Astrocyte of the spinal cord (primary cell): ENCODE results near the gene STT3B.

Experiments used
- DNase-seq: peaks from one replicate; pipeline ENCODE4 v3.0.0; 2011; ENCODE audit warnings: low read depth, low spot score
- H3K4me3 ChIP-seq: 2 replicates; pipeline ENCODE4 v1.5.1; 2011; ENCODE audit warnings: low read depth, mild to moderate bottlenecking, low read length, moderate library complexity
- in situ Hi-C: cut with HindIII; loops from 2 replicates; pipeline ENCODE4 v1.10.0; 2017; ENCODE audit warnings: low sequenced_read_pairs
- TF ChIP-seq, protein P1 (sequence below): IDR thresholded peaks from 2 replicates; pipeline ENCODE4 v1.5.1; 2012; ENCODE audit warnings: low read depth, mild to moderate bottlenecking, low read length, inconsistent platforms

Gene STT3B

GRCh38 chr3:31532587-31533168 lies at the start of gene STT3B:
STT3B (plus strand) TSS chr3:31532925; CDS start chr3:31532999, 74 bp downstream.
- peak within 1 kb of the TSS; percentile 69 for H3K4me3 ChIP-seq
- no peak for DNase-seq
- in situ Hi-C loops, result no loop called here
- TF ChIP-seq, protein P1, sequence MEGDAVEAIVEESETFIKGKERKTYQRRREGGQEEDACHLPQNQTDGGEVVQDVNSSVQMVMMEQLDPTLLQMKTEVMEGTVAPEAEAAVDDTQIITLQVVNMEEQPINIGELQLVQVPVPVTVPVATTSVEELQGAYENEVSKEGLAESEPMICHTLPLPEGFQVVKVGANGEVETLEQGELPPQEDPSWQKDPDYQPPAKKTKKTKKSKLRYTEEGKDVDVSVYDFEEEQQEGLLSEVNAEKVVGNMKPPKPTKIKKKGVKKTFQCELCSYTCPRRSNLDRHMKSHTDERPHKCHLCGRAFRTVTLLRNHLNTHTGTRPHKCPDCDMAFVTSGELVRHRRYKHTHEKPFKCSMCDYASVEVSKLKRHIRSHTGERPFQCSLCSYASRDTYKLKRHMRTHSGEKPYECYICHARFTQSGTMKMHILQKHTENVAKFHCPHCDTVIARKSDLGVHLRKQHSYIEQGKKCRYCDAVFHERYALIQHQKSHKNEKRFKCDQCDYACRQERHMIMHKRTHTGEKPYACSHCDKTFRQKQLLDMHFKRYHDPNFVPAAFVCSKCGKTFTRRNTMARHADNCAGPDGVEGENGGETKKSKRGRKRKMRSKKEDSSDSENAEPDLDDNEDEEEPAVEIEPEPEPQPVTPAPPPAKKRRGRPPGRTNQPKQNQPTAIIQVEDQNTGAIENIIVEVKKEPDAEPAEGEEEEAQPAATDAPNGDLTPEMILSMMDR, result no peak

GRCh38 chr3:31483776-31484175 lies 48.9 kb upstream of the STT3B start:
- H3K4me3 ChIP-seq, result no peak overlapping the region
- no peak for DNase-seq
- TF ChIP-seq, protein P1, result no peak
- in situ Hi-C loops, result no loop called here

- TF ChIP-seq, protein P1, result no peak
- H3K4me3 ChIP-seq, result no peak overlapping the region
- no peak for DNase-seq
- in situ Hi-C loops, result no loop called here
Measured at GRCh38 chr3:31485196-31485595, 47.5 kb upstream of the STT3B start.

- H3K4me3 ChIP-seq, result no peak overlapping the region
- in situ Hi-C loops, result no loop called here
- TF ChIP-seq, protein P1, result no peak
- DNase-seq, result no peak
Measured at GRCh38 chr3:31486865-31487533, 45.7 kb upstream of the STT3B start.

GRCh38 chr3:31488475-31489017 lies 44.2 kb upstream of the STT3B start:
- no peak for DNase-seq
- TF ChIP-seq, protein P1, result no peak
- H3K4me3 ChIP-seq, result no peak overlapping the region
- in situ Hi-C loops, result no loop called here

GRCh38 chr3:31490502-31490901 lies 42.2 kb upstream of the STT3B start:
- DNase-seq, result no peak
- in situ Hi-C loops, result no loop called here
- TF ChIP-seq, protein P1, result no peak

More at GRCh38 chr3:31490502-31490901, 42.2 kb upstream of the STT3B start:
- no peak overlapping the region for H3K4me3 ChIP-seq
